CD4-positive, alpha-beta T cell (primary cell): ENCODE results near the gene TTYH2. TPM values are rescaled to one million over a fixed set of nuclear protein-coding genes. Genes with fewer than 3 reads are reported as not detected.

ENCODE experiments used
- ATAC-seq: fragments of 200-7000 bp; cut with Tn5 transposase; one replicate; pipeline ENCODE4 v1.10.0; 2022; ENCODE audit warnings: mild to moderate bottlenecking; ENCODE audit not compliant: poor library complexity
- CTCF ChIA-PET: fragments of 350-600 bp; sonication (Branson Sonifier 250); formaldehyde crosslinking; loops from one replicate; lab custom pipeline; 2021; ENCODE audit warnings: antibody characterized with exemption, inconsistent platforms; lab: Charles Lee
- POLR2A ChIA-PET: fragments of 350-600 bp; sonication (Branson Sonifier 250); formaldehyde crosslinking; loops from one replicate; lab custom pipeline; 2021; ENCODE audit warnings: antibody characterized with exemption, inconsistent platforms; lab: Charles Lee
- DNase-seq, 14 experiments: peaks; one replicate each; pipeline ENCODE4 v3.0.0-alpha.2; 2013 to 2020; ENCODE audit warnings: mixed read lengths in 2 of 14
- H3K27ac ChIP-seq, 2 donors: one replicate each; pipeline versions ENCODE4 v1.5.1 to v1.7.0; 2013; ENCODE audit warnings: low read length in 2 of 2, low read depth in 1 of 2, mild to moderate bottlenecking in 1 of 2
- H3K27me3 ChIP-seq, 2 experiments: 1 replicate in 1 of 2; 2 replicates in 1 of 2; pipeline versions ENCODE4 v1.6.1 to v1.7.0; 2013; ENCODE audit warnings: low read length in 2 of 2, control low read depth in 1 of 2, mild to moderate bottlenecking in 1 of 2, moderate library complexity in 1 of 2; ENCODE audit not compliant: insufficient read depth in 2 of 2, control insufficient read depth in 1 of 2
- H3K36me3 ChIP-seq: one replicate; pipeline ENCODE4 v1.6.1; 2013; ENCODE audit warnings: low read length, control low read depth; ENCODE audit not compliant: insufficient read depth
- H3K4me1 ChIP-seq: one replicate; pipeline ENCODE4 v1.6.1; 2013; ENCODE audit warnings: low read length, control low read depth; ENCODE audit not compliant: insufficient read depth
- H3K4me3 ChIP-seq: one replicate; pipeline ENCODE4 v1.5.1; 2013; ENCODE audit warnings: mild to moderate bottlenecking, low read length, moderate library complexity
- H3K9me3 ChIP-seq, 2 experiments: 1 replicate in 1 of 2; 2 replicates in 1 of 2; pipeline versions ENCODE4 v1.6.1 to v1.7.0; 2013; ENCODE audit warnings: low read length in 2 of 2, mild to moderate bottlenecking in 2 of 2, control low read depth in 1 of 2, moderate library complexity in 1 of 2; ENCODE audit not compliant: control insufficient read depth in 1 of 2, insufficient read depth in 1 of 2
- H3K27ac Mint-ChIP-seq: one replicate; pipeline ENCODE4 v1.8.0; 2020; ENCODE audit warnings: mixed read lengths
- H3K27me3 Mint-ChIP-seq: one replicate; pipeline ENCODE4 v1.8.0; 2021; ENCODE audit warnings: mixed read lengths
- H3K36me3 Mint-ChIP-seq: one replicate; pipeline ENCODE4 v1.8.0; 2021; ENCODE audit warnings: low read depth, mixed read lengths
- H3K4me1 Mint-ChIP-seq: one replicate; pipeline ENCODE4 v1.8.0; 2021; ENCODE audit warnings: low read depth, mixed read lengths
- H3K4me3 Mint-ChIP-seq: one replicate; pipeline ENCODE4 v1.8.0; 2020; ENCODE audit warnings: mild to moderate bottlenecking, mixed read lengths
- H3K9me3 Mint-ChIP-seq: one replicate; pipeline ENCODE4 v1.8.0; 2020; ENCODE audit warnings: mixed read lengths
- intact Hi-C, 2 experiments: fragments of 100-400 bp; cut with DNase I in 1 of 2; cut with micrococcal nuclease in 1 of 2; formaldehyde crosslinking; loops; one replicate each; pipeline versions ENCODE4 v1.15.1 to v1.9.0; 2023 to 2025; cut with DNase I, micrococcal nuclease
- total RNA-seq, 174 experiments: library from RNA in 2 of 174; stranded (reverse) in 2 of 174; gene quantifications; one replicate each; pipeline ENCODE4 v1.2.3 and lab custom pipeline; 2021 to 2026
- TF ChIP-seq, protein P1 (sequence below): fragments of 200-600 bp; IDR thresholded peaks from one replicate; pipeline ENCODE4 v1.8.0; 2022; ENCODE audit warnings: antibody characterized with exemption, mild to moderate bottlenecking

The TTYH2 gene
- total RNA-seq, 2 experiments from 2014 or later, result 4.4 to 5.4 TPM

DNA sequence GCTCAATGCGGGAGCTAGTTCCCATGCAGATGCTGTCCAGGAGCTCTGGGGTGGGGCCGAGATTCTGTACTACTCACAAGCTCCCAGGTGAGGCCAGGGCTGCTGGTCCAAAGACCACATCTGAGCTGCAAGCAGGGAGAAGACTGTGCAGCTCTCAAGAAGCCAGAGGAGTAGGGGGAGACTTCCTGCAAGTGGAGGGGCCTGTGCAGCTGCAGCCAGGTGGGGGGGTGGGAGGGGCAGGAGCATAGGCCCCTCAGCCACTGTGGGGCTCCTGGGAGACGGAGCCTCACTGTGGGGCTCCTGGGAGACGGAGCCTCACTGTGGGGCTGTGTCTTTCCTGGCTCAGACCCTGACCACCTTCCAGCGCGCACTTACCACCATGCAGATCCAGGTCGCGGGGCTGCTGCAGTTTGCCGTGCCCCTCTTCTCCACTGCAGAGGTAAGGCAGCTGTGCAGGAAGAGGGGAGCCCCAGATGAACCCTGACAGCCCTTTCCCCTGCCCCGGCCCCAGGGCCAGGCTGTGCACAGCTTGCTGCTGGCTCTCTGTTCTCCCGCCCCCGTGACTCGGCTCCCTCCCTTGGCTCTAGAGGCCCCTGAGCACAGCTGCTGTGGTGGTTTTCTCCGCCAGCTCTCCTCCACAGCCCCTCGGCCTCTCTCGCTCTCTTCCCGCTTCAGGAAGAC lies 36.4 kb downstream of the TTYH2 start:
- ChIA-PET CTCF (no interaction called here), POLR2A (no interaction called here)
- TF ChIP-seq, protein P1, sequence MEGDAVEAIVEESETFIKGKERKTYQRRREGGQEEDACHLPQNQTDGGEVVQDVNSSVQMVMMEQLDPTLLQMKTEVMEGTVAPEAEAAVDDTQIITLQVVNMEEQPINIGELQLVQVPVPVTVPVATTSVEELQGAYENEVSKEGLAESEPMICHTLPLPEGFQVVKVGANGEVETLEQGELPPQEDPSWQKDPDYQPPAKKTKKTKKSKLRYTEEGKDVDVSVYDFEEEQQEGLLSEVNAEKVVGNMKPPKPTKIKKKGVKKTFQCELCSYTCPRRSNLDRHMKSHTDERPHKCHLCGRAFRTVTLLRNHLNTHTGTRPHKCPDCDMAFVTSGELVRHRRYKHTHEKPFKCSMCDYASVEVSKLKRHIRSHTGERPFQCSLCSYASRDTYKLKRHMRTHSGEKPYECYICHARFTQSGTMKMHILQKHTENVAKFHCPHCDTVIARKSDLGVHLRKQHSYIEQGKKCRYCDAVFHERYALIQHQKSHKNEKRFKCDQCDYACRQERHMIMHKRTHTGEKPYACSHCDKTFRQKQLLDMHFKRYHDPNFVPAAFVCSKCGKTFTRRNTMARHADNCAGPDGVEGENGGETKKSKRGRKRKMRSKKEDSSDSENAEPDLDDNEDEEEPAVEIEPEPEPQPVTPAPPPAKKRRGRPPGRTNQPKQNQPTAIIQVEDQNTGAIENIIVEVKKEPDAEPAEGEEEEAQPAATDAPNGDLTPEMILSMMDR, result no peak
- Histone ChIP-seq H3K9me3 (no peaks in the 10 kb centered on the region), H3K27ac (no peak overlapping the region), H3K4me1 (no peaks in the 10 kb centered on the region), H3K27me3 (no peaks in the 10 kb centered on the region), H3K4me3 (no peak overlapping the region), H3K36me3 (peaks cover 12% of the 10 kb centered on the region)
- Mint-ChIP-seq H3K27me3 (no peaks in the 10 kb centered on the region), H3K9me3 (no peaks in the 10 kb centered on the region), H3K36me3 (peaks cover 9% of the 10 kb centered on the region), H3K4me3 (no peak overlapping the region), H3K27ac (no peak overlapping the region), H3K4me1 (no peaks in the 10 kb centered on the region)
- intact Hi-C loops, result no loop called here
- ATAC-seq, result no peak
- no peak for DNase-seq

DNA sequence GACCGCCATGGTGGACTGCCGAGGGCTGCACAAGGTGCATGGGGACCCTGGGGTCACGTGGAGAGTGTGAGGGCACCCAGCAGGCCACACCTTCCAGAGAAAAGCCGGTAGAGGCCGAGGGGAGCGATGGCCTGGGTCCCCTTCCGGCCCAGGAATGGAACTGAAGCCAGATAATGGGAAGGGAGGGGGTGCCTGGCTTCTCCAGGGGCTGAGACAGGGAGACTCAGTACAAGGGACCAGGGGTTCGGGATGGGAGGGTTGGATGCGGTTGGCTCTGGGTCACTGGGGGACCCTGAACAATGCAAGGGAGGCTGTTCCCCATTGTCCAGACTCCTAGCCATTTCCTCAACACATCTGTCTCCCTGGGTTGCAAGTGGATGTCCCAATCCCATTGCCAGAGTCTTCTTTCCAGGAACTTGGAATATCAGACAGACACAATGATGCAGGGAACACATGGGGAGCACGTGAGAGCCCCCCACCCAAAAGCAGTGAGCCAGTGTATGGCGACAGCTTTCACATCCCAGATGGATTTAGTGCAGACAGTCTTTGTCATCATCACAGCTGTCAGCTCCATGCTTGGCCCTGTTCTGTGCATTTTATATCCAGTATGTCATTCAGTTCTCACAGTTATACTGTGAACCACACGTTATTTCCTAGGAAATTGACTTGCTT lies 37.1 kb downstream of the TTYH2 start:
- no peak for DNase-seq
- H3K27me3 Mint-ChIP-seq, result no peaks in the 10 kb centered on the region
- intact Hi-C loops, result no loop called here
- H3K4me1 Mint-ChIP-seq, result no peaks in the 10 kb centered on the region
- Histone ChIP-seq H3K4me3 (no peak overlapping the region), H3K36me3 (peaks cover 11% of the 10 kb centered on the region), H3K9me3 (no peaks in the 10 kb centered on the region), H3K27ac (no peak overlapping the region), H3K4me1 (no peaks in the 10 kb centered on the region), H3K27me3 (no peaks in the 10 kb centered on the region)
- TF ChIP-seq, protein P1, result no peak
- H3K4me3 Mint-ChIP-seq, result no peak overlapping the region
- H3K27ac Mint-ChIP-seq, result no peak overlapping the region
- no peak for ATAC-seq
- ChIA-PET CTCF (no interaction called here), POLR2A (no interaction called here)
- peaks cover 9% of the 10 kb centered on the region for H3K36me3 Mint-ChIP-seq
- H3K9me3 Mint-ChIP-seq, result no peaks in the 10 kb centered on the region

DNA sequence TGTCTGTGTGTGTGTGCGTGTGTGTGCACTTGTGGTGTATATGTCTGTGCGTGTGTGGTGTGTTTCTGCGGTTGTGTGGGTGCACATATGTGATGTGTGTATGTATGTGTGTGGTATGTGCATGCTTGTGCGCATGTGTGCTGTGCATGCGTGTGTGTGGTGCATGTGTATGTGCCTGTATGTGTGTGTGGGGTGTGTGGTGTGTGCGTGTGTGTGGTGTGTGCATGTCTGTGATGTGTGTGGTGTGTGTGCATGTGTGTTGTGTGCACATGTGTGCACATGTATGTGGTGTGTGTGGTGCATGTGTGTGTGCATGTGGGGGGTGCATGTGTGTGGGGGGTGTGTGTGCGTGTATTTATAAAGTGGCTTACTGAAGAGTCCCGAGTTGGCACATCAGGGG lies 37.7 kb downstream of the TTYH2 start:
- Mint-ChIP-seq H3K4me3 (no peak overlapping the region), H3K36me3 (peaks cover 9% of the 10 kb centered on the region), H3K9me3 (no peaks in the 10 kb centered on the region), H3K27me3 (no peaks in the 10 kb centered on the region), H3K4me1 (no peaks in the 10 kb centered on the region), H3K27ac (no peak overlapping the region)
- intact Hi-C loops, result no loop called here
- ATAC-seq (no peak), DNase-seq (no peak)
- no peak overlapping the region for H3K27ac ChIP-seq
- H3K4me1 ChIP-seq, result no peaks in the 10 kb centered on the region
- H3K36me3 ChIP-seq, result peaks cover 11% of the 10 kb centered on the region
- CTCF ChIA-PET, result no interaction called here
- H3K27me3 ChIP-seq, result no peaks in the 10 kb centered on the region
- no peak overlapping the region for H3K4me3 ChIP-seq
- H3K9me3 ChIP-seq, result no peaks in the 10 kb centered on the region
- TF ChIP-seq, protein P1, result no peak
- POLR2A ChIA-PET, result no interaction called here
